IMR-90 (cell line): Measurements from ENCODE around the gene GSK3B. TPM values are rescaled to one million over a fixed set of nuclear protein-coding genes. Genes with fewer than 3 reads are reported as not detected.

ENCODE experiments used
- ATAC-seq: fragments of 200-7000 bp; cut with Tn5 transposase; 2 replicates; pipeline ENCODE4 v1.9.1; 2020; ENCODE audit warnings: low read depth, mild to moderate bottlenecking, moderate library complexity
- BruUV-seq: library from RNA; stranded (reverse); fragments of 400-500 nt; replicated peaks from 2 replicates; lab custom pipeline; 2021; lab: Mats Ljungman, UMichigan
- CTCF ChIA-PET: fragments of 300-600 bp; formaldehyde crosslinking; extraction: SDS; loops from one replicate; lab custom pipeline; 2021; ENCODE audit warnings: antibody characterized with exemption; lab: Yijun Ruan, JAX
- POLR2A ChIA-PET: fragments of 300-600 bp; sonication (Branson Sonifier 250); formaldehyde crosslinking; loops from one replicate; lab custom pipeline; 2022; ENCODE audit warnings: antibody characterized with exemption; ENCODE audit not compliant: unreplicated experiment; lab: Charles Lee
- DNase-seq: peaks from one replicate; pipeline ENCODE4 v3.0.0; 2013
- H2AFZ ChIP-seq: replicated peaks from 2 replicates; pipeline ENCODE3; 2013; ENCODE audit warnings: low read length, mild to moderate bottlenecking; ENCODE audit not compliant: poor library complexity
- H2AK5ac ChIP-seq: 2 replicates; pipeline ENCODE4 v1.6.1; 2013; ENCODE audit warnings: low read depth, low read length, inconsistent platforms
- H2AK9ac ChIP-seq: replicated peaks from 2 replicates; pipeline ENCODE3; 2013; ENCODE audit warnings: mild to moderate bottlenecking, low read depth, low read length, moderate library complexity; ENCODE audit not compliant: poor library complexity
- H2BK120ac ChIP-seq: 2 replicates; pipeline ENCODE4 v1.6.1; 2013; ENCODE audit warnings: low read depth, low read length, inconsistent platforms
- H2BK15ac ChIP-seq: 3 replicates; pipeline ENCODE4 v1.6.1; 2013; ENCODE audit warnings: low read depth, low read length, inconsistent platforms
- H2BK20ac ChIP-seq: 2 replicates; pipeline ENCODE4 v1.6.1; 2013; ENCODE audit warnings: low read depth, mild to moderate bottlenecking, inconsistent platforms, low read length, moderate library complexity
- H2BK5ac ChIP-seq: 2 replicates; pipeline ENCODE4 v1.6.1; 2013; ENCODE audit warnings: mild to moderate bottlenecking, low read depth, low read length, inconsistent platforms; ENCODE audit not compliant: poor library complexity, severe bottlenecking
- H3K14ac ChIP-seq: replicated peaks from 2 replicates; pipeline ENCODE4 v1.6.1; 2013; ENCODE audit warnings: low read depth, low read length, inconsistent platforms
- H3K18ac ChIP-seq: 2 replicates; pipeline ENCODE4 v1.6.1; 2013; ENCODE audit warnings: low read depth, low read length, control low read depth
- H3K23ac ChIP-seq: 2 replicates; pipeline ENCODE4 v1.6.1; 2013; ENCODE audit warnings: low read depth, low read length, inconsistent platforms
- H3K27ac ChIP-seq: 2 replicates; pipeline ENCODE4 v1.5.1; 2013; ENCODE audit warnings: mild to moderate bottlenecking, control low read depth, low read length; ENCODE audit not compliant: insufficient read depth
- H3K27me3 ChIP-seq: 2 replicates; pipeline ENCODE4 v1.6.1; 2013; ENCODE audit warnings: low read length; ENCODE audit not compliant: control insufficient read depth, insufficient read depth
- H3K36me3 ChIP-seq: 2 replicates; pipeline ENCODE4 v1.6.1; 2013; ENCODE audit warnings: low read length, mixed read lengths; ENCODE audit not compliant: control insufficient read depth, insufficient read depth
- H3K4ac ChIP-seq: 2 replicates; pipeline ENCODE4 v1.6.1; 2013; ENCODE audit warnings: low read depth, low read length, inconsistent platforms
- H3K4me1 ChIP-seq: 2 replicates; pipeline ENCODE4 v1.6.1; 2013; ENCODE audit warnings: low read length, mixed read lengths; ENCODE audit not compliant: control insufficient read depth, insufficient read depth
- H3K4me2 ChIP-seq: 2 replicates; pipeline ENCODE4 v1.6.1; 2013; ENCODE audit warnings: low read depth, mild to moderate bottlenecking, control low read depth, low read length, moderate library complexity
- H3K4me3 ChIP-seq: 2 replicates; pipeline ENCODE4 v1.5.1; 2013; ENCODE audit warnings: low read depth, mild to moderate bottlenecking, control low read depth, low read length, moderate library complexity; ENCODE audit not compliant: insufficient read depth
- H3K56ac ChIP-seq: 2 replicates; pipeline ENCODE4 v1.6.1; 2013; ENCODE audit warnings: low read length, inconsistent platforms; ENCODE audit not compliant: insufficient read depth; ENCODE audit errors: extremely low read depth
- H3K79me1 ChIP-seq, 2 experiments: 2 replicates each; pipeline ENCODE4 v1.6.1; 2013; ENCODE audit warnings: low read length in 2 of 2, inconsistent platforms in 1 of 2, low read depth in 1 of 2
- H3K9ac ChIP-seq: 2 replicates; pipeline ENCODE4 v1.6.1; 2013; ENCODE audit warnings: low read depth, low read length, control low read depth
- H3K9me1 ChIP-seq: 2 replicates; pipeline ENCODE4 v1.6.1; 2013; ENCODE audit warnings: low read length, inconsistent platforms; ENCODE audit not compliant: insufficient read depth
- H3K9me3 ChIP-seq: 2 replicates; pipeline ENCODE4 v1.6.1; 2013; ENCODE audit warnings: low read length; ENCODE audit not compliant: control insufficient read depth, insufficient read depth
- H4K20me1 ChIP-seq: 2 replicates; pipeline ENCODE4 v1.6.1; 2013; ENCODE audit warnings: low read length, inconsistent platforms; ENCODE audit not compliant: insufficient read depth
- H4K5ac ChIP-seq: 2 replicates; pipeline ENCODE4 v1.6.1; 2013; ENCODE audit warnings: mild to moderate bottlenecking, low read depth, low read length, control low read depth
- H4K8ac ChIP-seq, 2 experiments: 2 replicates each; pipeline ENCODE4 v1.6.1; 2013; ENCODE audit warnings: low read depth in 2 of 2, low read length in 2 of 2, control low read depth in 1 of 2, inconsistent platforms in 1 of 2
- H4K91ac ChIP-seq: 2 replicates; pipeline ENCODE4 v1.6.1; 2013; ENCODE audit warnings: low read depth, low read length, inconsistent platforms; ENCODE audit not compliant: insufficient read depth
- MAFK ChIP-seq: IDR thresholded peaks from 2 replicates; pipeline ENCODE4 v1.6.1; 2012; ENCODE audit warnings: low read depth, low read length, improper control_type of control experiment
- POLR2A ChIP-seq: IDR thresholded peaks from 2 replicates; pipeline ENCODE4 v1.6.1; 2012; ENCODE audit warnings: mild to moderate bottlenecking, low read depth, low read length
- USF2 ChIP-seq: fragments of 150-350 bp; IDR thresholded peaks from 2 replicates; pipeline ENCODE4 v1.6.1; 2017; ENCODE audit warnings: mild to moderate bottlenecking, antibody characterized with exemption, low read length, low read depth
- whole genome bisulfite sequencing, 2 experiments: methylation state at CpG; one replicate each; pipeline versions ENCODE4 v1.1.5 to v1.1.7; 2013; ENCODE audit warnings: missing lambda C conversion rate in 2 of 2; ENCODE audit not compliant: insufficient read length in 1 of 2; ENCODE audit errors: extremely low coverage in 2 of 2; 5-methylcytosine and 5-hydroxymethylcytosine counted together
- dilution Hi-C: fragments of 300-500 bp; cut with HindIII; formaldehyde crosslinking; loops from one replicate; pipeline ENCODE4 v1.14.3; 2018; ENCODE audit warnings: low sequenced_read_pairs; ENCODE audit not compliant: unreplicated experiment
- in situ Hi-C: fragments of 300-500 bp; cut with MboI; formaldehyde crosslinking; loops from 3 replicates; pipeline ENCODE4 v1.14.3; 2019; ENCODE audit warnings: low sequenced_read_pairs, inconsistent platforms, mixed read lengths
- intact Hi-C: fragments of 100-400 bp; cut with micrococcal nuclease; formaldehyde crosslinking; loops from 2 replicates; pipeline ENCODE4 v1.10.0; 2022
- polyA plus RNA-seq, 3 experiments: library from polyadenylated mRNA; depleted of rRNA; stranded (reverse); fragments of >200 nt; gene quantifications; 2 replicates each; pipeline ENCODE4 v1.2.3, GENCODE V29; 2012; ENCODE audit warnings: low replicate concordance in 1 of 3
- total RNA-seq: library from RNA; depleted of rRNA; stranded (reverse); fragments of >200 nt; gene quantifications from 2 replicates; pipeline ENCODE4 v1.2.3, GENCODE V29; 2012

The GSK3B gene
- total and polyA plus RNA-seq, 2 of the 4 experiments (the other 2 are of a cell fraction) = 19.2 to 33.2 TPM

GRCh38 chr3:120102674-120103073 is 8.4 kb upstream of the GSK3B start:
- Histone ChIP-seq H3K79me1 (peaks cover 15 to 33% of the 10 kb centered on the region in 2 experiments), H3K4me2 (no peak overlapping the region), H2BK20ac (no peak overlapping the region), H2AK9ac (no peak overlapping the region), H3K9ac (no peak overlapping the region), H3K9me1 (peaks cover 6% of the 10 kb centered on the region), H2BK120ac (no peak overlapping the region), H2BK15ac (no peak overlapping the region), H2BK5ac (no peak overlapping the region), H3K4me3 (no peak overlapping the region), H3K23ac (no peak overlapping the region), H3K18ac (no peak overlapping the region), H3K27ac (no peak overlapping the region), H3K36me3 (no peaks in the 10 kb centered on the region), H3K27me3 (no peaks in the 10 kb centered on the region), H3K14ac (no peak overlapping the region; the same call in 1 of the 2 replicates), H3K56ac (no peak overlapping the region), H4K20me1 (no peaks in the 10 kb centered on the region), H2AK5ac (no peak overlapping the region), H4K8ac (no peak overlapping the region), H3K4ac (no peak overlapping the region), H2AFZ (no peak overlapping the region), H4K91ac (no peak overlapping the region), H3K9me3 (no peaks in the 10 kb centered on the region), H3K4me1 (peaks cover 5% of the 10 kb centered on the region), H4K5ac (no peak overlapping the region)
- dilution Hi-C loops (no loop called here), in situ Hi-C loops (no loop called here), intact Hi-C loops (no loop called here)
- WGBS, 2 experiments = no CpG with 5 or more reads among the region's 3 CpGs
- no peak for ATAC-seq
- POLR2A ChIA-PET = interaction anchor here (0.5 kb wide), 1 partner anchor 8 kb away, joined by 3 read pairs; no protein-coding TSS in a partner anchor
- BruUV-seq = no TSS peak
- no peak for TF ChIP-seq MAFK
- TF ChIP-seq POLR2A = no peak
- TF ChIP-seq USF2 = no peak
- DNase-seq = no peak
- CTCF ChIA-PET = no interaction called here
